Activated CD4-positive, alpha-beta T cell treated with anti-CD3 and anti-CD28 coated beads for 24 hours (primary cell): ENCODE measurements around the gene ATF5.
"Not testable (repeated sequence)": the region's sequence is repeated elsewhere in the genome, so short reads cannot be mapped to it uniquely, and the experiment has no call there.

ENCODE experiments used
- DNase-seq, 2 donors: peaks; one replicate each; pipeline ENCODE4 v3.0.0-alpha.2; 2020; ENCODE audit warnings: low read depth in 2 of 2

Gene ATF5

GRCh38 chr19:49949742-49950589, 21.0 kb downstream of the ATF5 start:
- DNase-seq = no peak

GRCh38 chr19:49950590-49950948, 21.6 kb downstream of the ATF5 start:
- no peak for DNase-seq

GRCh38 chr19:49950956-49951526, 22.0 kb downstream of the ATF5 start:
- no peak for DNase-seq

GRCh38 chr19:49951806-49952478, 22.9 kb downstream of the ATF5 start:
- no peak for DNase-seq

- DNase-seq = no peak
These were observed 23.5 kb downstream of the ATF5 start for GRCh38 chr19:49952479-49952836.

GRCh38 chr19:49952906-49953305, 23.9 kb downstream of the ATF5 start:
- DNase-seq = no peak

GRCh38 chr19:49953416-49953815, 24.4 kb downstream of the ATF5 start:
- DNase-seq = no peak

- DNase-seq = no peak
These were observed 25.3 kb downstream of the ATF5 start for GRCh38 chr19:49954092-49954829.

- DNase-seq = no peak
These were observed 25.9 kb downstream of the ATF5 start for GRCh38 chr19:49954933-49955332.

GRCh38 chr19:49956115-49956495, 27.1 kb downstream of the ATF5 start:
- DNase-seq = no peak

- DNase-seq = no peak
These were observed 28.4 kb downstream of the ATF5 start for GRCh38 chr19:49957262-49957915.

GRCh38 chr19:49958144-49958543, 29.1 kb downstream of the ATF5 start:
- not testable (repeated sequence) for DNase-seq

GRCh38 chr19:49958596-49958995, 29.6 kb downstream of the ATF5 start:
- not testable (repeated sequence) for DNase-seq

GRCh38 chr19:49959892-49960291, 30.9 kb downstream of the ATF5 start:
- DNase-seq = not testable (repeated sequence)

GRCh38 chr19:49960980-49961379, 32.0 kb downstream of the ATF5 start, which contains the start of gene SIGLEC11:
TSS of gene SIGLEC11 (minus strand) at chr19:49961172. CDS start at chr19:49961081, 91 bp downstream.
- not testable (repeated sequence) for DNase-seq

- DNase-seq = no peak
These were observed 39.4 kb downstream of the ATF5 start for GRCh38 chr19:49968279-49968922.

GRCh38 chr19:49969355-49969754, 40.4 kb downstream of the ATF5 start:
- DNase-seq = not testable (repeated sequence)

- DNase-seq = no peak
These were observed 43.0 kb downstream of the ATF5 start for GRCh38 chr19:49971991-49972411.

GRCh38 chr19:49972841-49973240, 43.8 kb downstream of the ATF5 start:
- no peak for DNase-seq

GRCh38 chr19:49973987-49974386, 45.0 kb downstream of the ATF5 start:
- DNase-seq = no peak

GRCh38 chr19:49975051-49975450, 46.0 kb downstream of the ATF5 start:
- no peak for DNase-seq
